A549 (cell line): ENCODE measurements around the gene AHCY. TPM values are rescaled to one million over a fixed set of nuclear protein-coding genes. Genes with fewer than 3 reads are reported as not detected.

Source experiments
- ATAC-seq, 2 experiments: fragments of 200-7000 bp in 1 of 2; fragments of >200 bp in 1 of 2; cut with Nextera tagmentation in 1 of 2; cut with Tn5 transposase in 1 of 2; 3 replicates each; pipeline versions ENCODE4 v1.8.0 to v1.9.1; 2018 to 2020; ENCODE audit warnings: mild to moderate bottlenecking in 1 of 2, moderate library complexity in 1 of 2
- CTCF ChIA-PET: fragments of 300-600 bp; sonication (Branson Sonifier 250); formaldehyde crosslinking; extraction: SDS; loops from one replicate; lab custom pipeline; 2021; ENCODE audit warnings: antibody characterized with exemption, inconsistent platforms; lab: Yijun Ruan, JAX
- POLR2A ChIA-PET: fragments of 350-600 bp; formaldehyde crosslinking; extraction: SDS; loops from one replicate; lab custom pipeline; 2021; ENCODE audit warnings: antibody characterized with exemption, inconsistent platforms; lab: Yijun Ruan, JAX
- DNase-seq, 2 experiments: peaks; one replicate each; pipeline versions ENCODE4 v3.0.0 to v3.0.0-alpha.2; 2011 to 2016; ENCODE audit warnings: low read depth in 1 of 2, low spot score in 1 of 2
- FAIRE-seq: peaks from 2 replicates; lab custom pipeline; 2011; peaks lifted over from hg19 to GRCh38; lab: Jason Lieb, UNC
- H3K27ac ChIP-seq, 2 experiments: fragments of >200 bp; sonication (Bioruptor Twin); formaldehyde crosslinking; 3 replicates each; pipeline ENCODE4 v1.5.1; 2016 to 2017
- H3K4me1 ChIP-seq: fragments of >200 bp; sonication (Bioruptor Twin); formaldehyde crosslinking; 3 replicates; pipeline ENCODE4 v1.6.1; 2016
- H3K4me2 ChIP-seq: fragments of >200 bp; sonication (Bioruptor Twin); formaldehyde crosslinking; 3 replicates; pipeline ENCODE4 v1.6.1; 2016
- H3K4me3 ChIP-seq: fragments of >200 bp; sonication (Bioruptor Twin); formaldehyde crosslinking; 3 replicates; pipeline ENCODE4 v1.5.1; 2016
- H3K9me3 ChIP-seq: fragments of >200 bp; sonication (Bioruptor Twin); formaldehyde crosslinking; 3 replicates; pipeline ENCODE4 v1.6.1; 2016
- EP300 ChIP-seq, 2 experiments: fragments of >200 bp; sonication (Bioruptor Twin); formaldehyde crosslinking; IDR thresholded peaks; 2 replicates in 1 of 2; 3 replicates in 1 of 2; pipeline ENCODE4 v1.6.1; 2016 to 2017
- FOSB ChIP-seq: fragments of 250-450 bp; sonication (Bioruptor Pico); IDR thresholded peaks from 2 replicates; pipeline ENCODE4 v1.5.0; 2020; ENCODE audit warnings: mild to moderate bottlenecking, moderate library complexity
- GATA3 ChIP-seq: IDR thresholded peaks from 2 replicates; pipeline ENCODE4 v1.6.1; 2012; ENCODE audit warnings: borderline replicate concordance
- HDAC2 ChIP-seq: fragments of 200-600 bp; sonication (generic); IDR thresholded peaks from 2 replicates; pipeline ENCODE4 v1.6.1; 2016
- JUNB ChIP-seq: fragments of >200 bp; sonication (Bioruptor Twin); formaldehyde crosslinking; IDR thresholded peaks from 2 replicates; pipeline ENCODE4 v1.6.1; 2016
- KDM1A ChIP-seq: fragments of 200-600 bp; sonication (generic); IDR thresholded peaks from 2 replicates; pipeline ENCODE4 v1.6.1; 2016; ENCODE audit warnings: low read depth, mild to moderate bottlenecking
- KDM5A ChIP-seq: fragments of 200-600 bp; sonication (generic); IDR thresholded peaks from 2 replicates; pipeline ENCODE4 v1.6.1; 2016; ENCODE audit warnings: antibody characterized with exemption, mild to moderate bottlenecking
- MYC ChIP-seq: IDR thresholded peaks from 2 replicates; pipeline ENCODE4 v1.6.1; 2012; ENCODE audit warnings: mild to moderate bottlenecking, inconsistent platforms, low read length, improper control_type of control experiment, borderline replicate concordance
- NPAS2 ChIP-seq: fragments of 250-450 bp; sonication (Bioruptor Pico); IDR thresholded peaks from 2 replicates; pipeline ENCODE4 v1.8.0; 2022; ENCODE audit warnings: mild to moderate bottlenecking, moderate library complexity, borderline replicate concordance
- PBX3 ChIP-seq: IDR thresholded peaks from 2 replicates; pipeline ENCODE4 v1.6.1; 2012
- RCOR1 ChIP-seq: fragments of 150-350 bp; IDR thresholded peaks from 2 replicates; pipeline ENCODE4 v1.6.1; 2014; ENCODE audit warnings: antibody characterized with exemption, low read length, low read depth
- REST ChIP-seq: fragments of 200-600 bp; sonication (generic); IDR thresholded peaks from 2 replicates; pipeline ENCODE4 v1.6.1; 2016; ENCODE audit warnings: antibody characterized with exemption, mild to moderate bottlenecking, moderate library complexity
- ZC3H11A ChIP-seq: fragments of 450-650 bp; IDR thresholded peaks from 2 replicates; pipeline ENCODE4 v1.6.1; 2014; ENCODE audit warnings: antibody characterized with exemption, mild to moderate bottlenecking
- WGBS: methylation state at CpG from one replicate; pipeline ENCODE4 v1.1.6; 2017; ENCODE audit errors: missing lambda C conversion rate; 5-methylcytosine and 5-hydroxymethylcytosine counted together
- polyA plus RNA-seq, 4 experiments: library from polyadenylated mRNA; depleted of rRNA in 3 of 4; stranded (reverse); fragments of >200 nt; fragmentation: RNase III in 1 of 4; extraction: RNeasy Plus Mini Kit Qiagen cat#74134 plus additional on column Dnase treatment in 1 of 4; gene quantifications; 2 replicates in 3 of 4; 3 replicates in 1 of 4; pipeline ENCODE4 v1.2.3, GENCODE V29; 2011 to 2017
- TF ChIP-seq, protein P1 (sequence below): fragments of >200 bp; sonication (Bioruptor Twin); formaldehyde crosslinking; IDR thresholded peaks from 2 replicates; pipeline ENCODE4 v1.6.1; 2016
- TF ChIP-seq, protein P2 (sequence below): fragments of >200 bp; sonication (Bioruptor Twin); formaldehyde crosslinking; IDR thresholded peaks from 3 replicates; pipeline ENCODE4 v1.6.1; 2016
- TF ChIP-seq, protein P3 (sequence below): fragments of 250-450 bp; sonication (Bioruptor Pico); IDR thresholded peaks from 2 replicates; pipeline ENCODE4 v1.5.0; 2020; ENCODE audit warnings: low read depth, mild to moderate bottlenecking, moderate library complexity
- TF ChIP-seq, protein P4 (sequence below): IDR thresholded peaks from 2 replicates; pipeline ENCODE4 v1.6.1; 2012

AHCY gene
- polyA plus RNA-seq, 2 of the 4 experiments (the other 2 are of a cell fraction): 274 to 290 TPM

GRCh38 chr20:34240693-34241615 is 62.2 kb downstream of the AHCY start, which contains the start of gene ASIP:
TSS of gene ASIP (plus strand) at chr20:34241423. CDS start at chr20:34260375, 18,952 bp downstream.
- ChIA-PET CTCF (interaction anchor here (1.0 to 1.4 kb wide), 2 partner anchors 14 to 41 kb away, joined by 3 to 5 read pairs; no protein-coding TSS in a partner anchor), POLR2A (no interaction called here)
- peaks cover 17% of the 10 kb centered on the region; the same call in 1 of the 3 replicates for H3K9me3 ChIP-seq
- no peak within 1 kb of the TSS for H3K4me2 ChIP-seq
- H3K4me3 ChIP-seq: no peak within 1 kb of the TSS
- FAIRE-seq: no peak
- no peaks in the 10 kb centered on the region for H3K4me1 ChIP-seq
- H3K27ac ChIP-seq: no peak within 1 kb of the TSS
- DNase-seq: no peak
- no peak for ATAC-seq
- 73% methylated on average over 9 of the region's 9 CpGs for WGBS
- TF ChIP-seq KDM1A (no peak), RCOR1 (no peak), REST (no peak), MYC (no peak)
- TF ChIP-seq, protein P1, sequence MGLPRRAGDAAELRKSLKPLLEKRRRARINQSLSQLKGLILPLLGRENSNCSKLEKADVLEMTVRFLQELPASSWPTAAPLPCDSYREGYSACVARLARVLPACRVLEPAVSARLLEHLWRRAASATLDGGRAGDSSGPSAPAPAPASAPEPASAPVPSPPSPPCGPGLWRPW: no peak
- TF ChIP-seq, protein P2, sequence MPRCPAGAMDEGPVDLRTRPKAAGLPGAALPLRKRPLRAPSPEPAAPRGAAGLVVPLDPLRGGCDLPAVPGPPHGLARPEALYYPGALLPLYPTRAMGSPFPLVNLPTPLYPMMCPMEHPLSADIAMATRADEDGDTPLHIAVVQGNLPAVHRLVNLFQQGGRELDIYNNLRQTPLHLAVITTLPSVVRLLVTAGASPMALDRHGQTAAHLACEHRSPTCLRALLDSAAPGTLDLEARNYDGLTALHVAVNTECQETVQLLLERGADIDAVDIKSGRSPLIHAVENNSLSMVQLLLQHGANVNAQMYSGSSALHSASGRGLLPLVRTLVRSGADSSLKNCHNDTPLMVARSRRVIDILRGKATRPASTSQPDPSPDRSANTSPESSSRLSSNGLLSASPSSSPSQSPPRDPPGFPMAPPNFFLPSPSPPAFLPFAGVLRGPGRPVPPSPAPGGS: no peak
- TF ChIP-seq, protein P3, sequence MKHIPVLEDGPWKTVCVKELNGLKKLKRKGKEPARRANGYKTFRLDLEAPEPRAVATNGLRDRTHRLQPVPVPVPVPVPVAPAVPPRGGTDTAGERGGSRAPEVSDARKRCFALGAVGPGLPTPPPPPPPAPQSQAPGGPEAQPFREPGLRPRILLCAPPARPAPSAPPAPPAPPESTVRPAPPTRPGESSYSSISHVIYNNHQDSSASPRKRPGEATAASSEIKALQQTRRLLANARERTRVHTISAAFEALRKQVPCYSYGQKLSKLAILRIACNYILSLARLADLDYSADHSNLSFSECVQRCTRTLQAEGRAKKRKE (CRISPR knock-in tag): no peak
- TF ChIP-seq, all 56 proteins: peak for 0

GRCh38 chr20:34240121-34240520 is 63.0 kb downstream of the AHCY start:
- ChIA-PET CTCF (interaction anchor here (1.0 to 1.4 kb wide), 2 partner anchors 15 to 40 kb away, joined by 3 to 5 read pairs; no protein-coding TSS in a partner anchor), POLR2A (no interaction called here)
- no peak overlapping the region for H3K4me3 ChIP-seq
- H3K4me1 ChIP-seq: no peaks in the 10 kb centered on the region
- H3K4me2 ChIP-seq: no peak overlapping the region
- 85% methylated on average over 1 of the region's 1 CpG for WGBS
- no peak overlapping the region for H3K27ac ChIP-seq
- FAIRE-seq: no peak
- ATAC-seq: no peak
- peaks cover 17% of the 10 kb centered on the region; the same call in 1 of the 3 replicates for H3K9me3 ChIP-seq
- no peak for TF ChIP-seq EP300 (IDR thresholded peaks at IDR 0.05)
- TF ChIP-seq, protein P2: no peak
- no peak for TF ChIP-seq HDAC2
- TF ChIP-seq, protein P3 (CRISPR knock-in tag): no peak
- TF ChIP-seq KDM1A: no peak
- TF ChIP-seq MYC: no peak
- no peak for TF ChIP-seq PBX3
- no peak for TF ChIP-seq GATA3
- TF ChIP-seq KDM5A: no peak
- TF ChIP-seq FOSB (CRISPR knock-in tag): no peak
- TF ChIP-seq RCOR1: no peak
- TF ChIP-seq, protein P4, sequence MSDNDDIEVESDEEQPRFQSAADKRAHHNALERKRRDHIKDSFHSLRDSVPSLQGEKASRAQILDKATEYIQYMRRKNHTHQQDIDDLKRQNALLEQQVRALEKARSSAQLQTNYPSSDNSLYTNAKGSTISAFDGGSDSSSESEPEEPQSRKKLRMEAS: no peak
- TF ChIP-seq NPAS2: no peak
- TF ChIP-seq JUNB: no peak
- TF ChIP-seq ZC3H11A: no peak
- DNase-seq: no peak
